ENCODE data around the gene DEPDC1B.
"Not testable (repeated sequence)": the region's sequence is repeated elsewhere in the genome, so short reads cannot be mapped to it uniquely, and the experiment has no call there.

The DEPDC1B gene

GRCh38 chr5:60699609-60700415 is at the start of gene DEPDC1B:
DEPDC1B (minus strand) TSS chr5:60700166; CDS start chr5:60700093, 73 bp downstream.
- H3K4me3 ChIP-seq (ENCODE audit: low read depth, low read length), result peak within 1 kb of the TSS; percentile 83

- H3K4me3 ChIP-seq (ENCODE audit: low read depth, low read length), result no peak overlapping the region
Observed at GRCh38 chr5:60744682-60745081, 44.7 kb upstream of the DEPDC1B start.

- no peak overlapping the region for H3K4me3 ChIP-seq (ENCODE audit: low read depth, low read length)
Observed at GRCh38 chr5:60743511-60744314, 43.7 kb upstream of the DEPDC1B start.

- H3K4me3 ChIP-seq (ENCODE audit: low read depth, low read length), result no peak overlapping the region
Observed at GRCh38 chr5:60740322-60740721, 40.4 kb upstream of the DEPDC1B start.

- H3K4me3 ChIP-seq (ENCODE audit: low read depth, low read length), result no peak overlapping the region
Observed at GRCh38 chr5:60738933-60739332, 39.0 kb upstream of the DEPDC1B start.

GRCh38 chr5:60738461-60738860 is 38.5 kb upstream of the DEPDC1B start:
- H3K4me3 ChIP-seq (ENCODE audit: low read depth, low read length), result no peak overlapping the region

- not testable (repeated sequence) for H3K4me3 ChIP-seq (ENCODE audit: low read depth, low read length)
Observed at GRCh38 chr5:60730858-60731257, 30.9 kb upstream of the DEPDC1B start.

- H3K4me3 ChIP-seq (ENCODE audit: low read depth, low read length), result no peak overlapping the region
Observed at GRCh38 chr5:60727033-60727679, 27.2 kb upstream of the DEPDC1B start.

GRCh38 chr5:60724126-60724525 is 24.2 kb upstream of the DEPDC1B start:
- no peak overlapping the region for H3K4me3 ChIP-seq (ENCODE audit: low read depth, low read length)

GRCh38 chr5:60722416-60722815 is 22.4 kb upstream of the DEPDC1B start:
- H3K4me3 ChIP-seq (ENCODE audit: low read depth, low read length), result no peak overlapping the region

- no peak overlapping the region for H3K4me3 ChIP-seq (ENCODE audit: low read depth, low read length)
Observed at GRCh38 chr5:60719329-60719728, 19.4 kb upstream of the DEPDC1B start.

- H3K4me3 ChIP-seq (ENCODE audit: low read depth, low read length), result no peak overlapping the region
Observed at GRCh38 chr5:60718166-60718892, 18.4 kb upstream of the DEPDC1B start.

GRCh38 chr5:60715201-60715928 is 15.4 kb upstream of the DEPDC1B start:
- H3K4me3 ChIP-seq (ENCODE audit: low read depth, low read length), result not testable (repeated sequence)

GRCh38 chr5:60712950-60713349 is 13.0 kb upstream of the DEPDC1B start:
- H3K4me3 ChIP-seq (ENCODE audit: low read depth, low read length), result no peak overlapping the region

GRCh38 chr5:60711892-60712291 is 11.9 kb upstream of the DEPDC1B start:
- H3K4me3 ChIP-seq (ENCODE audit: low read depth, low read length), result not testable (repeated sequence)

- no peak overlapping the region for H3K4me3 ChIP-seq (ENCODE audit: low read depth, low read length)
Observed at GRCh38 chr5:60710362-60710761, 10.4 kb upstream of the DEPDC1B start.

- no peak overlapping the region for H3K4me3 ChIP-seq (ENCODE audit: low read depth, low read length)
Observed at GRCh38 chr5:60705144-60705543, 5.2 kb upstream of the DEPDC1B start.

GRCh38 chr5:60703944-60704343 is 4.0 kb upstream of the DEPDC1B start:
- no peak overlapping the region for H3K4me3 ChIP-seq (ENCODE audit: low read depth, low read length)

GRCh38 chr5:60701321-60701968 is 1.5 kb upstream of the DEPDC1B start:
- H3K4me3 ChIP-seq (ENCODE audit: low read depth, low read length), result no peak overlapping the region

GRCh38 chr5:60700416-60700757 is 421 bp upstream of the DEPDC1B start:
- H3K4me3 ChIP-seq (ENCODE audit: low read depth, low read length), result peak overlapping the region; percentile 83

Data from iPS-11a (cell line).